WTC11 (cell line): ENCODE measurements around the gene FGF21. TPM values are rescaled to one million over a fixed set of nuclear protein-coding genes. Genes with fewer than 3 reads are reported as not detected.

Experiments used
- ATAC-seq: fragments of 200-7000 bp; cut with Tn5 transposase; 2 replicates; pipeline ENCODE4 v1.10.0; 2021; ENCODE audit warnings: mild to moderate bottlenecking, moderate library complexity
- CTCF ChIA-PET: fragments of 300-600 bp; sonication (Branson Sonifier 250); formaldehyde crosslinking; loops from one replicate; lab custom pipeline; 2021; ENCODE audit warnings: antibody characterized with exemption; lab: Charles Lee
- POLR2A ChIA-PET: fragments of 350-600 bp; sonication (Branson Sonifier 250); formaldehyde crosslinking; loops from one replicate; lab custom pipeline; 2021; ENCODE audit warnings: antibody characterized with exemption; lab: Charles Lee
- DNase-seq: peaks from one replicate; pipeline ENCODE4 v3.0.0; 2021; ENCODE audit warnings: low spot score
- H3K27ac Mint-ChIP-seq: 2 replicates; pipeline ENCODE4 v1.8.0; 2021; ENCODE audit warnings: mixed read lengths
- H3K27me3 Mint-ChIP-seq: 2 replicates; pipeline ENCODE4 v1.8.0; 2021; ENCODE audit warnings: low read depth, mild to moderate bottlenecking, moderate library complexity, mixed read lengths
- H3K36me3 Mint-ChIP-seq: 2 replicates; pipeline ENCODE4 v1.8.0; 2021; ENCODE audit warnings: mixed read lengths
- H3K4me1 Mint-ChIP-seq: 2 replicates; pipeline ENCODE4 v1.8.0; 2022; ENCODE audit warnings: mixed read lengths
- H3K4me3 Mint-ChIP-seq: 2 replicates; pipeline ENCODE4 v1.8.0; 2021; ENCODE audit warnings: mild to moderate bottlenecking, moderate library complexity, mixed read lengths
- H3K9me3 Mint-ChIP-seq: 2 replicates; pipeline ENCODE4 v1.8.0; 2021; ENCODE audit warnings: mixed read lengths
- CBFB ChIP-seq: sonication (generic); formaldehyde crosslinking; IDR thresholded peaks from 2 replicates; pipeline ENCODE4 v1.8.1; 2022; ENCODE audit warnings: mild to moderate bottlenecking, low read depth, missing genetic modification reagents
- FOXJ3 ChIP-seq: sonication (generic); formaldehyde crosslinking; IDR thresholded peaks from 2 replicates; pipeline ENCODE4 v1.9.0; 2021; ENCODE audit warnings: missing genetic modification reagents, mild to moderate bottlenecking, borderline replicate concordance
- FOXK1 ChIP-seq: sonication (generic); formaldehyde crosslinking; IDR thresholded peaks from 2 replicates; pipeline ENCODE4 v1.8.0; 2022; ENCODE audit warnings: mild to moderate bottlenecking, moderate library complexity, missing genetic modification reagents
- FOXP1 ChIP-seq: sonication (generic); formaldehyde crosslinking; IDR thresholded peaks from 2 replicates; pipeline ENCODE4 v1.8.0; 2022; ENCODE audit warnings: missing genetic modification reagents, mild to moderate bottlenecking, moderate library complexity, borderline replicate concordance
- GTF2I ChIP-seq: fragments of 250-450 bp; sonication (Bioruptor Pico); conservative IDR thresholded peaks from 2 replicates; pipeline ENCODE4 v1.4.0; 2021; ENCODE audit warnings: mild to moderate bottlenecking
- NFE2L1 ChIP-seq: sonication (generic); formaldehyde crosslinking; IDR thresholded peaks from 2 replicates; pipeline ENCODE4 v1.8.1; 2023; ENCODE audit warnings: missing genetic modification reagents
- NR3C1 ChIP-seq: sonication (generic); formaldehyde crosslinking; conservative IDR thresholded peaks from 2 replicates; pipeline ENCODE4 v1.8.1; 2023; ENCODE audit warnings: low read depth, mild to moderate bottlenecking, missing genetic modification reagents
- OVOL2 ChIP-seq: fragments of 250-450 bp; sonication (Bioruptor Pico); IDR thresholded peaks from 2 replicates; pipeline ENCODE4 v1.9.0; 2021; ENCODE audit warnings: mild to moderate bottlenecking, borderline replicate concordance
- PREB ChIP-seq: sonication (generic); formaldehyde crosslinking; IDR thresholded peaks from 2 replicates; pipeline ENCODE4 v1.8.1; 2022; ENCODE audit warnings: mild to moderate bottlenecking, missing genetic modification reagents, moderate library complexity, borderline replicate concordance
- PRRX2 ChIP-seq: fragments of 250-450 bp; sonication (Bioruptor Pico); IDR thresholded peaks from 2 replicates; pipeline ENCODE4 v1.8.0; 2021; ENCODE audit warnings: mild to moderate bottlenecking
- SMAD3 ChIP-seq: sonication (generic); formaldehyde crosslinking; IDR thresholded peaks from 2 replicates; pipeline ENCODE4 v1.8.0; 2022; ENCODE audit warnings: missing genetic modification reagents, mild to moderate bottlenecking, borderline replicate concordance
- SOX15 ChIP-seq: fragments of 250-450 bp; sonication (Bioruptor Pico); IDR thresholded peaks from 2 replicates; pipeline ENCODE4 v1.9.0; 2021; ENCODE audit warnings: mild to moderate bottlenecking
- TCF7 ChIP-seq: sonication (generic); formaldehyde crosslinking; IDR thresholded peaks from 2 replicates; pipeline ENCODE4 v1.8.0; 2022; ENCODE audit warnings: mild to moderate bottlenecking, low read depth, missing genetic modification reagents, moderate library complexity
- ZBTB21 ChIP-seq: sonication (generic); formaldehyde crosslinking; IDR thresholded peaks from 2 replicates; pipeline ENCODE4 v1.8.1; 2023; ENCODE audit warnings: mild to moderate bottlenecking, missing genetic modification reagents, borderline replicate concordance
- ZNF317 ChIP-seq: sonication (generic); formaldehyde crosslinking; IDR thresholded peaks from 2 replicates; pipeline ENCODE4 v1.8.1; 2023; ENCODE audit warnings: low read depth, mild to moderate bottlenecking, moderate library complexity, missing genetic modification reagents, borderline replicate concordance
- ZNF396 ChIP-seq: fragments of 250-450 bp; sonication (Bioruptor Pico); IDR thresholded peaks from 2 replicates; pipeline ENCODE4 v1.8.0; 2021; ENCODE audit warnings: mild to moderate bottlenecking, moderate library complexity, borderline replicate concordance
- ZNF423 ChIP-seq: fragments of 250-450 bp; sonication (Bioruptor Pico); IDR thresholded peaks from 2 replicates; pipeline ENCODE4 v2.1.2; 2022; ENCODE audit warnings: mild to moderate bottlenecking, moderate library complexity
- ZNF425 ChIP-seq: fragments of 250-450 bp; sonication (Bioruptor Pico); conservative IDR thresholded peaks from 2 replicates; pipeline ENCODE4 v1.9.0; 2021; ENCODE audit warnings: mild to moderate bottlenecking
- ZSCAN18 ChIP-seq: fragments of 250-450 bp; sonication (Bioruptor Pico); IDR thresholded peaks from 2 replicates; pipeline ENCODE4 v2.1.2; 2022; ENCODE audit warnings: mild to moderate bottlenecking, moderate library complexity
- total RNA-seq: library from RNA; stranded (reverse); gene quantifications from 3 replicates; pipeline ENCODE4 v1.2.3, GENCODE V29; 2021
- TF ChIP-seq, protein P1 (sequence below): sonication (generic); formaldehyde crosslinking; IDR thresholded peaks from 2 replicates; pipeline ENCODE4 v1.8.0; 2023; ENCODE audit warnings: missing genetic modification reagents
- TF ChIP-seq, protein P2 (sequence below): sonication (generic); formaldehyde crosslinking; IDR thresholded peaks from 2 replicates; pipeline ENCODE4 v1.8.1; 2023; ENCODE audit warnings: mild to moderate bottlenecking, missing genetic modification reagents, moderate library complexity
- TF ChIP-seq, protein P3 (sequence below): sonication (generic); formaldehyde crosslinking; IDR thresholded peaks from 2 replicates; pipeline ENCODE4 v1.8.1; 2023; ENCODE audit warnings: mild to moderate bottlenecking, missing genetic modification reagents
- TF ChIP-seq, protein P4 (sequence below): sonication (generic); formaldehyde crosslinking; IDR thresholded peaks from 2 replicates; pipeline ENCODE4 v1.8.0; 2022; ENCODE audit warnings: mild to moderate bottlenecking, missing genetic modification reagents
- TF ChIP-seq, protein P5 (sequence below): sonication (generic); formaldehyde crosslinking; IDR thresholded peaks from 2 replicates; pipeline ENCODE4 v1.8.0; 2023; ENCODE audit warnings: mild to moderate bottlenecking, missing genetic modification reagents

The FGF21 gene
- total RNA-seq, 1 experiment from 2014 or later: 0.26 TPM

- H3K9me3 Mint-ChIP-seq: no peaks in the 10 kb centered on the region
- H3K4me3 Mint-ChIP-seq: no peak overlapping the region
- POLR2A ChIA-PET: interaction anchor here (0.9 kb wide), 1 partner anchor 10 kb away, joined by 3 read pairs; no protein-coding TSS in a partner anchor
- ATAC-seq: no peak
- TF ChIP-seq, protein P1, sequence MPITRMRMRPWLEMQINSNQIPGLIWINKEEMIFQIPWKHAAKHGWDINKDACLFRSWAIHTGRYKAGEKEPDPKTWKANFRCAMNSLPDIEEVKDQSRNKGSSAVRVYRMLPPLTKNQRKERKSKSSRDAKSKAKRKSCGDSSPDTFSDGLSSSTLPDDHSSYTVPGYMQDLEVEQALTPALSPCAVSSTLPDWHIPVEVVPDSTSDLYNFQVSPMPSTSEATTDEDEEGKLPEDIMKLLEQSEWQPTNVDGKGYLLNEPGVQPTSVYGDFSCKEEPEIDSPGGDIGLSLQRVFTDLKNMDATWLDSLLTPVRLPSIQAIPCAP: no peak
- no peak for TF ChIP-seq FOXK1 (CRISPR knock-in tag)
- TF ChIP-seq SMAD3 (CRISPR knock-in tag): no peak
- TF ChIP-seq FOXP1 (CRISPR knock-in tag): no peak
- TF ChIP-seq NFE2L1 (CRISPR knock-in tag): no peak
- TF ChIP-seq, protein P2, sequence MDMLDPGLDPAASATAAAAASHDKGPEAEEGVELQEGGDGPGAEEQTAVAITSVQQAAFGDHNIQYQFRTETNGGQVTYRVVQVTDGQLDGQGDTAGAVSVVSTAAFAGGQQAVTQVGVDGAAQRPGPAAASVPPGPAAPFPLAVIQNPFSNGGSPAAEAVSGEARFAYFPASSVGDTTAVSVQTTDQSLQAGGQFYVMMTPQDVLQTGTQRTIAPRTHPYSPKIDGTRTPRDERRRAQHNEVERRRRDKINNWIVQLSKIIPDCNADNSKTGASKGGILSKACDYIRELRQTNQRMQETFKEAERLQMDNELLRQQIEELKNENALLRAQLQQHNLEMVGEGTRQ (CRISPR knock-in tag): no peak
- TF ChIP-seq, protein P3, sequence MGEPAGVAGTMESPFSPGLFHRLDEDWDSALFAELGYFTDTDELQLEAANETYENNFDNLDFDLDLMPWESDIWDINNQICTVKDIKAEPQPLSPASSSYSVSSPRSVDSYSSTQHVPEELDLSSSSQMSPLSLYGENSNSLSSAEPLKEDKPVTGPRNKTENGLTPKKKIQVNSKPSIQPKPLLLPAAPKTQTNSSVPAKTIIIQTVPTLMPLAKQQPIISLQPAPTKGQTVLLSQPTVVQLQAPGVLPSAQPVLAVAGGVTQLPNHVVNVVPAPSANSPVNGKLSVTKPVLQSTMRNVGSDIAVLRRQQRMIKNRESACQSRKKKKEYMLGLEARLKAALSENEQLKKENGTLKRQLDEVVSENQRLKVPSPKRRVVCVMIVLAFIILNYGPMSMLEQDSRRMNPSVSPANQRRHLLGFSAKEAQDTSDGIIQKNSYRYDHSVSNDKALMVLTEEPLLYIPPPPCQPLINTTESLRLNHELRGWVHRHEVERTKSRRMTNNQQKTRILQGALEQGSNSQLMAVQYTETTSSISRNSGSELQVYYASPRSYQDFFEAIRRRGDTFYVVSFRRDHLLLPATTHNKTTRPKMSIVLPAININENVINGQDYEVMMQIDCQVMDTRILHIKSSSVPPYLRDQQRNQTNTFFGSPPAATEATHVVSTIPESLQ (CRISPR knock-in tag): no peak
- TF ChIP-seq ZBTB21: no peak
- no peak for TF ChIP-seq ZNF423
- TF ChIP-seq ZNF425 (CRISPR knock-in tag): no peak
- TF ChIP-seq, protein P4, sequence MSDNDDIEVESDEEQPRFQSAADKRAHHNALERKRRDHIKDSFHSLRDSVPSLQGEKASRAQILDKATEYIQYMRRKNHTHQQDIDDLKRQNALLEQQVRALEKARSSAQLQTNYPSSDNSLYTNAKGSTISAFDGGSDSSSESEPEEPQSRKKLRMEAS: no peak
- TF ChIP-seq ZNF396: no peak
- no peak for TF ChIP-seq OVOL2 (CRISPR knock-in tag)
- TF ChIP-seq TCF7 (CRISPR knock-in tag): no peak
- TF ChIP-seq PRRX2 (CRISPR knock-in tag): no peak
- H3K4me1 Mint-ChIP-seq: peaks cover 12% of the 10 kb centered on the region
- no peak for DNase-seq
- CTCF ChIA-PET: interaction anchor here (1.0 to 2.1 kb wide), 2 partner anchors 19 to 26 kb away, joined by 3 to 7 read pairs; no protein-coding TSS in a partner anchor
- no peak overlapping the region for H3K27ac Mint-ChIP-seq
- H3K27me3 Mint-ChIP-seq: peaks cover 27% of the 10 kb centered on the region
- H3K36me3 Mint-ChIP-seq: no peaks in the 10 kb centered on the region
Observed at GRCh38 chr19:48768994-48769713, 13.8 kb downstream of the FGF21 start.

- H3K9me3 Mint-ChIP-seq: no peaks in the 10 kb centered on the region
- DNase-seq (no peak), ATAC-seq (no peak)
- H3K4me3 Mint-ChIP-seq: no peak overlapping the region
- no peaks in the 10 kb centered on the region for H3K36me3 Mint-ChIP-seq
- peaks cover 12% of the 10 kb centered on the region for H3K4me1 Mint-ChIP-seq
- peaks cover 17% of the 10 kb centered on the region for H3K27me3 Mint-ChIP-seq
- ChIA-PET CTCF (interaction anchor here (1.0 to 2.1 kb wide), 3 partner anchors 18 to 57 kb away, joined by 3 to 7 read pairs (median 6); no protein-coding TSS in a partner anchor), POLR2A (no interaction called here)
- no peak overlapping the region for H3K27ac Mint-ChIP-seq
- TF ChIP-seq PREB (CRISPR knock-in tag) (no peak), GTF2I (no peak), ZNF317 (CRISPR knock-in tag) (no peak), ZSCAN18 (no peak), CBFB (CRISPR knock-in tag) (no peak), SOX15 (CRISPR knock-in tag) (no peak), FOXJ3 (CRISPR knock-in tag) (no peak), OVOL2 (CRISPR knock-in tag) (no peak), NR3C1 (CRISPR knock-in tag) (no peak)
- TF ChIP-seq, protein P5, sequence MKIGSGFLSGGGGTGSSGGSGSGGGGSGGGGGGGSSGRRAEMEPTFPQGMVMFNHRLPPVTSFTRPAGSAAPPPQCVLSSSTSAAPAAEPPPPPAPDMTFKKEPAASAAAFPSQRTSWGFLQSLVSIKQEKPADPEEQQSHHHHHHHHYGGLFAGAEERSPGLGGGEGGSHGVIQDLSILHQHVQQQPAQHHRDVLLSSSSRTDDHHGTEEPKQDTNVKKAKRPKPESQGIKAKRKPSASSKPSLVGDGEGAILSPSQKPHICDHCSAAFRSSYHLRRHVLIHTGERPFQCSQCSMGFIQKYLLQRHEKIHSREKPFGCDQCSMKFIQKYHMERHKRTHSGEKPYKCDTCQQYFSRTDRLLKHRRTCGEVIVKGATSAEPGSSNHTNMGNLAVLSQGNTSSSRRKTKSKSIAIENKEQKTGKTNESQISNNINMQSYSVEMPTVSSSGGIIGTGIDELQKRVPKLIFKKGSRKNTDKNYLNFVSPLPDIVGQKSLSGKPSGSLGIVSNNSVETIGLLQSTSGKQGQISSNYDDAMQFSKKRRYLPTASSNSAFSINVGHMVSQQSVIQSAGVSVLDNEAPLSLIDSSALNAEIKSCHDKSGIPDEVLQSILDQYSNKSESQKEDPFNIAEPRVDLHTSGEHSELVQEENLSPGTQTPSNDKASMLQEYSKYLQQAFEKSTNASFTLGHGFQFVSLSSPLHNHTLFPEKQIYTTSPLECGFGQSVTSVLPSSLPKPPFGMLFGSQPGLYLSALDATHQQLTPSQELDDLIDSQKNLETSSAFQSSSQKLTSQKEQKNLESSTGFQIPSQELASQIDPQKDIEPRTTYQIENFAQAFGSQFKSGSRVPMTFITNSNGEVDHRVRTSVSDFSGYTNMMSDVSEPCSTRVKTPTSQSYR: no peak
Observed at GRCh38 chr19:48770266-48770665, 14.9 kb downstream of the FGF21 start.
